H1 (cell line): Measurements from ENCODE around the gene EPB41L4A. TPM values are rescaled to one million over a fixed set of nuclear protein-coding genes. Genes with fewer than 3 reads are reported as not detected.

ENCODE experiments used
- TCF12 ChIP-seq: IDR thresholded peaks from 2 replicates; pipeline ENCODE4 v1.6.1; 2011; ENCODE audit warnings: low read depth, mild to moderate bottlenecking, low read length
- polyA plus RNA-seq, 7 experiments: library from polyadenylated mRNA; depleted of rRNA in 3 of 7; stranded (reverse) in 5 of 7; unstranded in 2 of 7; fragments of >200 nt in 5 of 7; fragments of 200-250 nt in 2 of 7; gene quantifications; 1 replicate in 5 of 7; 2 replicates in 1 of 7; 4 replicates in 1 of 7; pipeline versions ENCODE4 v1.2.1 to v1.2.3, GENCODE V29; 2011 to 2013; ENCODE audit warnings: missing spikeins in 2 of 7, mixed read lengths in 2 of 7
- total RNA-seq: library from RNA; stranded (reverse); fragmentation: NEBNext Ultra II Directional; extraction: Animal tissue kit (Norgen Biotek cat#: 25700); gene quantifications from 2 replicates; pipeline ENCODE4 v1.2.1, GENCODE V29; 2021

The EPB41L4A gene
- total and polyA plus RNA-seq, 2 of the 8 experiments (the other 6 are each of a cell fraction or from before 2014, with no cell fraction given), result 1.6 to 4.6 TPM

DNA sequence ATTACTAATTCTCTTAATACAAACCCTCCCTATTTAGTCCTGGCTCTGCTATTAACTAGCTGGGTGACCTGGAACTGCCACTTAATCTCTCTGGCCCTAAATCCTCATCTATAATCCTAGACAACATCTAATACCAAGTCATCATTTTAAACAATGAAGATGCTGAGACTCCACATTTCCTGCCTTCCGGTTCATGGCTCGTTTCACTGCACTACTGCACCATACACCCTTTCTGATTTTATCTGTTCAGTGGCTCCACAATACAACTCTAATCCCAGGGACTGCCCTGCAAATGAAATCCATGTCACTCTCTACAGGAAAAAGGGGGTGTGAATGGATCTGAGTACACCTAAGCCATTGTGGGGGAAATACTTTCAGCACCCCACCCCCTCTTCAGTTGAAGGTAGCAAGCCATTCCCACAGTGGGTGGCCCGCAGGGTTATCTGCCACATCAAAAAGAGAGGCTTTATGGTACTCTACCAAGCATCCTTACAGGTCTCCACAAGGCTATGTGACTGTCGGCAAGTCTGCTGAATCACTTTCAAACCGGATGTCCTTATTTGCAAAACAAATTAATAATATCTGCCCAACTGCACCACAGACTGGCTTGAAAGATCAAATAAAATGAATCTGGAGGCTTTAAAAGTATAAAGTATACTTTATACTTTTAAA, 89.5 kb downstream of the EPB41L4A start (continued):
- TF ChIP-seq TCF12, result no peak
